Osteoblast (primary cell): Measurements from ENCODE around the gene FRAS1. TPM values are rescaled to one million over a fixed set of nuclear protein-coding genes. Genes with fewer than 3 reads are reported as not detected.
"Not testable (repeated sequence)": the region's sequence is repeated elsewhere in the genome, so short reads cannot be mapped to it uniquely, and the experiment has no call there.

ENCODE experiments used
- DNase-seq: peaks from one replicate; pipeline ENCODE4 v3.0.0; 2011; ENCODE audit warnings: low spot score, mixed read lengths; ENCODE audit not compliant: insufficient read length; ENCODE audit errors: missing footprints
- H2AFZ ChIP-seq: 2 replicates; pipeline ENCODE4 v1.6.0; 2011; ENCODE audit warnings: mild to moderate bottlenecking, low read length
- H3K27ac ChIP-seq: 2 replicates; pipeline ENCODE4 v1.5.1; 2011; ENCODE audit warnings: mild to moderate bottlenecking, low read depth, low read length, moderate library complexity
- H3K27me3 ChIP-seq: 2 replicates; pipeline ENCODE4 v1.6.0; 2012; ENCODE audit warnings: mild to moderate bottlenecking, control low read depth, inconsistent platforms, low read length, moderate library complexity; ENCODE audit not compliant: insufficient read depth
- H3K36me3 ChIP-seq: 2 replicates; pipeline ENCODE4 v1.5.1; 2011; ENCODE audit warnings: mild to moderate bottlenecking, low read length, control low read depth, moderate library complexity; ENCODE audit not compliant: insufficient read depth
- H3K4me1 ChIP-seq: 2 replicates; pipeline ENCODE4 v1.5.1; 2011; ENCODE audit warnings: mild to moderate bottlenecking, low read length, control low read depth, moderate library complexity; ENCODE audit not compliant: insufficient read depth
- H3K4me2 ChIP-seq: 2 replicates; pipeline ENCODE4 v1.6.0; 2011; ENCODE audit warnings: mild to moderate bottlenecking, low read length; ENCODE audit not compliant: insufficient read depth
- H3K4me3 ChIP-seq: fragments of 200-600 bp; sonication (generic); 3 replicates; pipeline ENCODE4 v1.5.1; 2012; ENCODE audit warnings: mild to moderate bottlenecking, low read length, inconsistent platforms; ENCODE audit not compliant: insufficient read depth
- H3K79me2 ChIP-seq: 2 replicates; pipeline ENCODE4 v1.6.0; 2012; ENCODE audit warnings: mild to moderate bottlenecking, low read length, control low read depth, inconsistent platforms; ENCODE audit not compliant: insufficient read depth
- H3K9me3 ChIP-seq: 2 replicates; pipeline ENCODE4 v1.5.1; 2011; ENCODE audit warnings: low read depth, low read length, control low read depth
- H4K20me1 ChIP-seq: 2 replicates; pipeline ENCODE4 v1.6.0; 2012; ENCODE audit warnings: mild to moderate bottlenecking, low read length, control low read depth; ENCODE audit not compliant: insufficient read depth
- CTCF ChIP-seq: IDR thresholded peaks from 2 replicates; pipeline ENCODE4 v1.5.1; 2011; ENCODE audit warnings: mild to moderate bottlenecking, low read depth, low read length, moderate library complexity; ENCODE audit errors: extremely low read depth
- total RNA-seq: library from RNA; depleted of rRNA; stranded (reverse); fragments of >200 nt; gene quantifications from 2 replicates; pipeline ENCODE4 v1.2.3, GENCODE V29; 2012

Gene FRAS1
- total RNA-seq, 1 donor, result 5.1 TPM

GRCh38 chr4:78169728-78170127, 112.6 kb downstream of the FRAS1 start:
- Histone ChIP-seq H3K27ac (no peak overlapping the region), H3K79me2 (no peaks in the 10 kb centered on the region), H3K4me1 (no peaks in the 10 kb centered on the region), H3K4me3 (no peak overlapping the region), H3K36me3 (no peaks in the 10 kb centered on the region), H3K27me3 (no peaks in the 10 kb centered on the region), H3K4me2 (no peak overlapping the region), H2AFZ (no peak overlapping the region), H3K9me3 (no peaks in the 10 kb centered on the region), H4K20me1 (no peaks in the 10 kb centered on the region)
- no peak for DNase-seq
- TF ChIP-seq CTCF, result no peak

GRCh38 chr4:78171482-78171881, 114.4 kb downstream of the FRAS1 start:
- Histone ChIP-seq H3K9me3 (no peaks in the 10 kb centered on the region), H4K20me1 (no peaks in the 10 kb centered on the region), H3K36me3 (no peaks in the 10 kb centered on the region), H3K4me1 (no peaks in the 10 kb centered on the region), H3K27ac (no peak overlapping the region), H2AFZ (no peak overlapping the region), H3K27me3 (no peaks in the 10 kb centered on the region), H3K79me2 (no peaks in the 10 kb centered on the region), H3K4me3 (no peak overlapping the region), H3K4me2 (no peak overlapping the region)
- no peak for TF ChIP-seq CTCF
- DNase-seq, result no peak

- no peaks in the 10 kb centered on the region for H3K27me3 ChIP-seq
Observed at GRCh38 chr4:78174891-78175290, 117.8 kb downstream of the FRAS1 start.

GRCh38 chr4:78179196-78179595, 122.1 kb downstream of the FRAS1 start:
- no peaks in the 10 kb centered on the region for H3K4me1 ChIP-seq
- H3K79me2 ChIP-seq, result no peaks in the 10 kb centered on the region
- no peaks in the 10 kb centered on the region for H3K27me3 ChIP-seq
- no peak for DNase-seq
- no peak overlapping the region for H2AFZ ChIP-seq
- no peak overlapping the region for H3K4me3 ChIP-seq
- TF ChIP-seq CTCF, result no peak
- no peak overlapping the region for H3K27ac ChIP-seq
- H3K9me3 ChIP-seq, result no peaks in the 10 kb centered on the region
- H3K36me3 ChIP-seq, result no peaks in the 10 kb centered on the region
- H3K4me2 ChIP-seq, result no peak overlapping the region
- no peaks in the 10 kb centered on the region for H4K20me1 ChIP-seq

More at GRCh38 chr4:78174891-78175290, 117.8 kb downstream of the FRAS1 start:
- no peaks in the 10 kb centered on the region for H4K20me1 ChIP-seq
- no peak overlapping the region for H3K27ac ChIP-seq
- H3K36me3 ChIP-seq, result no peaks in the 10 kb centered on the region
- no peaks in the 10 kb centered on the region for H3K9me3 ChIP-seq
- no peak for TF ChIP-seq CTCF
- no peak overlapping the region for H3K4me3 ChIP-seq
- H3K4me1 ChIP-seq, result no peaks in the 10 kb centered on the region
- no peak for DNase-seq
- no peak overlapping the region for H3K4me2 ChIP-seq
- no peaks in the 10 kb centered on the region for H3K79me2 ChIP-seq
- no peak overlapping the region for H2AFZ ChIP-seq

GRCh38 chr4:78181681-78182234, 124.6 kb downstream of the FRAS1 start:
- not testable (repeated sequence) for H3K4me3 ChIP-seq, H3K27ac ChIP-seq, H3K9me3 ChIP-seq, DNase-seq, H4K20me1 ChIP-seq, H3K27me3 ChIP-seq, H3K4me2 ChIP-seq, H3K4me1 ChIP-seq, H3K36me3 ChIP-seq, H2AFZ ChIP-seq, H3K79me2 ChIP-seq
